Thyroid gland (tissue), 4 donors: ENCODE measurements around the gene LZTS2.

ENCODE experiments used
- POLR2A ChIP-seq, 2 donors: fragments of 450-650 bp; IDR thresholded peaks; one replicate each; pipeline ENCODE4 v1.6.1; 2017; ENCODE audit warnings: antibody characterized with exemption in 2 of 2, mild to moderate bottlenecking in 2 of 2, moderate library complexity in 1 of 2
- TF ChIP-seq, protein P1 (sequence below), 6 experiments: fragments of 200-600 bp in 3 of 6; fragments of 450-650 bp in 3 of 6; sonication (generic) in 3 of 6; IDR thresholded peaks; one replicate each; pipeline ENCODE4 v1.5.1; 2016 to 2019; ENCODE audit warnings: antibody characterized with exemption in 6 of 6, mild to moderate bottlenecking in 2 of 6, inconsistent platforms in 1 of 6, moderate library complexity in 1 of 6

DNA sequence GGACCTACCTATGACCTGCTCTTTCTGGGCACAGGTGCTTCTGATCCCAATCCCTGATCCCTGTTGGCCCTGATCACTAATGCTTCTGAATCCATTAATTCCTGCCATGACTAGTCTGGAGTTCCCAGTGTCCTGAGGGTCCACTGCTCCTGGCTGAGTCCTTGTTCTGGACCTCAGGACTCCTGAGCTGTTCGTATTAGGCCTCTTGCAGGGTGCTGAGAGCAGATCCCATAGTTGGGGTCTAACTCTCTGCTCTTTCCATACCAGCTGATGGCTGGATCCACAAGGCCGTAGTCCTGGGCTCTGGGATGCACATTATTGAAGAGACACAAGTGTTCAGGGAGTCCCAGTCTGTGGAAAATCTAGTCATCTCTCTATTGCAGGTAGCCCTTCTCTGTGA lies 19.3 kb upstream of the LZTS2 start:
- TF ChIP-seq, protein P1, sequence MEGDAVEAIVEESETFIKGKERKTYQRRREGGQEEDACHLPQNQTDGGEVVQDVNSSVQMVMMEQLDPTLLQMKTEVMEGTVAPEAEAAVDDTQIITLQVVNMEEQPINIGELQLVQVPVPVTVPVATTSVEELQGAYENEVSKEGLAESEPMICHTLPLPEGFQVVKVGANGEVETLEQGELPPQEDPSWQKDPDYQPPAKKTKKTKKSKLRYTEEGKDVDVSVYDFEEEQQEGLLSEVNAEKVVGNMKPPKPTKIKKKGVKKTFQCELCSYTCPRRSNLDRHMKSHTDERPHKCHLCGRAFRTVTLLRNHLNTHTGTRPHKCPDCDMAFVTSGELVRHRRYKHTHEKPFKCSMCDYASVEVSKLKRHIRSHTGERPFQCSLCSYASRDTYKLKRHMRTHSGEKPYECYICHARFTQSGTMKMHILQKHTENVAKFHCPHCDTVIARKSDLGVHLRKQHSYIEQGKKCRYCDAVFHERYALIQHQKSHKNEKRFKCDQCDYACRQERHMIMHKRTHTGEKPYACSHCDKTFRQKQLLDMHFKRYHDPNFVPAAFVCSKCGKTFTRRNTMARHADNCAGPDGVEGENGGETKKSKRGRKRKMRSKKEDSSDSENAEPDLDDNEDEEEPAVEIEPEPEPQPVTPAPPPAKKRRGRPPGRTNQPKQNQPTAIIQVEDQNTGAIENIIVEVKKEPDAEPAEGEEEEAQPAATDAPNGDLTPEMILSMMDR (IDR thresholded peaks at IDR 0.05), result no peak
- TF ChIP-seq POLR2A (IDR thresholded peaks at IDR 0.05), result no peak
